ENCODE data around the gene POLR1A.

DNA sequence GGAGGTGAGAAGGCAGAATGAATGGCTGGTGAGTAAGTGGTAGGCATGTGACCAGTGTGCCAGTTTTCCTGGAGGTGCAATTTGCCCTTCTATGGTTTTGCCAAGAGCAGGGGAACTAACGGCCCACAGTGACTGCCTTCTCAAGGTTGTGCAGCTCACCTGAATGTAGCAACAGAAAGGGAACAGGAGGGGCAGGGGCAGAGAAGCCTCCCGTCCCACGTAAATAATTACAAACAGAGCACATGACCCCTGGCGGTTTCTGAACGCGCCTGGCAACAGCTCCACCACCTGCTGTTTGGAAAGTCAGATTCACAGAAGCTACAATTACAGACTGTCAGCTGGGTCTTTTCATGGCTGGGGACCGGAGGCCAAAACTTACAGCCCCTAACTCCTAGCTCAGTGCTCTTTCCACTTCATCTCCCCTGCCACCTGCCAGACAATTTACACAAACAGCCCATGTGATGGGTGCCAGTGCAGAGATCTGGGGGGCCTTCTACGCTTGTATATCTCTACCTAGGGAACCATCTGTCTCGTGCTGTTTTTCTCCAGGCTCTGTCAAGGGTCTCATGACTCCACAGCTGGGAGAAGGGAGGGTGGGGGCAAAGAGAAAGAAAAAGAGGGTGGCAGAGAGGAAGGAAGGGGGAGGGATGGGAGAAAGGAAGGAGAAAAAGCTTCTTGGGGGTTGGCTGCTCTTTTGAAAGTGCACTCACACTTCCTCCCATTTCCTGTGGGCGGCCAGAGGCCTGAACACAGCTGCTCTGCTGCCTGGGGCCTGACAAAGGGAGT is 69.6 kb downstream of the POLR1A start:
- TF ChIP-seq CTCF (IDR thresholded peaks at IDR 0.05): peak; percentile 63
- TF ChIP-seq EZH2 (IDR thresholded peaks at IDR 0.05; ENCODE audit: borderline replicate concordance, insufficient read depth, low read depth, low read length, poor library complexity, severe bottlenecking): no peak
